Measurements from ENCODE around the gene SDC4.

The SDC4 gene

GRCh38 chr20:45292343-45292742 is 55.9 kb downstream of the SDC4 start:
- no peak for TF ChIP-seq CTCF (IDR thresholded peaks at IDR 0.05; ENCODE audit: low read depth, low read length, missing control alignments)
- Histone ChIP-seq H3K27ac (no peak overlapping the region), H3K27me3 (replicated peaks) (no peaks in the 10 kb centered on the region), H3K36me3 (replicated peaks) (no peaks in the 10 kb centered on the region), H3K4me3 (ENCODE audit: low read depth, low read length) (no peak overlapping the region)
- in situ Hi-C loops (cut with HindIII; ENCODE audit: low pct_ligation_motif_present, low sequenced_read_pairs): no loop called here
- no peak for DNase-seq

GRCh38 chr20:45291526-45291925 is 56.7 kb downstream of the SDC4 start:
- TF ChIP-seq CTCF (IDR thresholded peaks at IDR 0.05; ENCODE audit: low read depth, low read length, missing control alignments): no peak

GRCh38 chr20:45290677-45291355 is 57.4 kb downstream of the SDC4 start:
- peak; percentile 75 for DNase-seq
- peak; percentile 93 for TF ChIP-seq CTCF (IDR thresholded peaks at IDR 0.05; ENCODE audit: low read depth, low read length, missing control alignments)
- H3K27ac ChIP-seq: no peak overlapping the region
- H3K27me3 ChIP-seq (replicated peaks): no peaks in the 10 kb centered on the region
- H3K36me3 ChIP-seq (replicated peaks): no peaks in the 10 kb centered on the region
- no peak overlapping the region for H3K4me3 ChIP-seq (ENCODE audit: low read depth, low read length)
- in situ Hi-C loops (cut with HindIII; ENCODE audit: low pct_ligation_motif_present, low sequenced_read_pairs): no loop called here

More at GRCh38 chr20:45291526-45291925, 56.7 kb downstream of the SDC4 start:
- no peak overlapping the region for H3K4me3 ChIP-seq (ENCODE audit: low read depth, low read length)
- no peaks in the 10 kb centered on the region for H3K27me3 ChIP-seq (replicated peaks)
- DNase-seq: no peak
- in situ Hi-C loops (cut with HindIII; ENCODE audit: low pct_ligation_motif_present, low sequenced_read_pairs): no loop called here
- H3K36me3 ChIP-seq (replicated peaks): no peaks in the 10 kb centered on the region
- no peak overlapping the region for H3K27ac ChIP-seq

GRCh38 chr20:45289942-45290676 is 58.1 kb downstream of the SDC4 start:
- no peak for TF ChIP-seq CTCF (IDR thresholded peaks at IDR 0.05; ENCODE audit: low read depth, low read length, missing control alignments)
- H3K4me3 ChIP-seq (ENCODE audit: low read depth, low read length): no peak overlapping the region
- no peaks in the 10 kb centered on the region for H3K36me3 ChIP-seq (replicated peaks)
- in situ Hi-C loops (cut with HindIII; ENCODE audit: low pct_ligation_motif_present, low sequenced_read_pairs): no loop called here
- no peaks in the 10 kb centered on the region for H3K27me3 ChIP-seq (replicated peaks)
- no peak overlapping the region for H3K27ac ChIP-seq
- no peak for DNase-seq

GRCh38 chr20:45288860-45289259 is 59.4 kb downstream of the SDC4 start:
- no peak overlapping the region for H3K4me3 ChIP-seq (ENCODE audit: low read depth, low read length)
- in situ Hi-C loops (cut with HindIII; ENCODE audit: low pct_ligation_motif_present, low sequenced_read_pairs): no loop called here
- TF ChIP-seq CTCF (IDR thresholded peaks at IDR 0.05; ENCODE audit: low read depth, low read length, missing control alignments): no peak

More at GRCh38 chr20:45288860-45289259, 59.4 kb downstream of the SDC4 start:
- H3K36me3 ChIP-seq (replicated peaks): no peaks in the 10 kb centered on the region
- DNase-seq: no peak
- no peak overlapping the region for H3K27ac ChIP-seq
- no peaks in the 10 kb centered on the region for H3K27me3 ChIP-seq (replicated peaks)
